GM21825 (cell line): ENCODE data around the gene FBN3.

Experiments used
- ATAC-seq: cut with Tn5 transposase; IDR thresholded peaks from one replicate; pipeline ENCODE4 v1.9.1; 2021; ENCODE audit warnings: mild to moderate bottlenecking, moderate library complexity; ENCODE audit not compliant: unreplicated experiment

The FBN3 gene

GRCh38 chr19:8148410-8149260 lies 757 bp downstream of the FBN3 start:
- no peak for ATAC-seq

GRCh38 chr19:8148088-8148409 lies 1.3 kb downstream of the FBN3 start:
- ATAC-seq, result no peak

GRCh38 chr19:8147582-8147978 lies 1.8 kb downstream of the FBN3 start:
- no peak for ATAC-seq

- ATAC-seq, result no peak
Observed at GRCh38 chr19:8146877-8147581, 2.4 kb downstream of the FBN3 start.

GRCh38 chr19:8144273-8144995 lies 5.0 kb downstream of the FBN3 start:
- ATAC-seq, result no peak

- no peak for ATAC-seq
Observed at GRCh38 chr19:8143041-8143440, 6.4 kb downstream of the FBN3 start.

- ATAC-seq, result no peak
Observed at GRCh38 chr19:8142513-8142900, 6.9 kb downstream of the FBN3 start.

- ATAC-seq, result no peak
Observed at GRCh38 chr19:8141726-8142512, 7.5 kb downstream of the FBN3 start.

- ATAC-seq, result no peak
Observed at GRCh38 chr19:8138201-8138600, 11.2 kb downstream of the FBN3 start.

- ATAC-seq, result no peak
Observed at GRCh38 chr19:8137425-8137824, 12.0 kb downstream of the FBN3 start.

- no peak for ATAC-seq
Observed at GRCh38 chr19:8135946-8136618, 13.3 kb downstream of the FBN3 start.

- no peak for ATAC-seq
Observed at GRCh38 chr19:8132858-8133458, 16.4 kb downstream of the FBN3 start.

- ATAC-seq, result no peak
Observed at GRCh38 chr19:8131517-8131916, 17.9 kb downstream of the FBN3 start.

GRCh38 chr19:8129061-8129618 lies 20.3 kb downstream of the FBN3 start:
- ATAC-seq, result no peak

- ATAC-seq, result no peak
Observed at GRCh38 chr19:8128551-8128950, 20.8 kb downstream of the FBN3 start.

- ATAC-seq, result no peak
Observed at GRCh38 chr19:8127311-8127710, 22.1 kb downstream of the FBN3 start.

- ATAC-seq, result no peak
Observed at GRCh38 chr19:8126511-8126910, 22.9 kb downstream of the FBN3 start.

GRCh38 chr19:8126008-8126407 lies 23.4 kb downstream of the FBN3 start:
- ATAC-seq, result no peak

GRCh38 chr19:8123683-8124082 lies 25.7 kb downstream of the FBN3 start:
- ATAC-seq, result no peak
